Osteoblast (primary cell): ENCODE data around the gene USP4. TPM values are rescaled to one million over a fixed set of nuclear protein-coding genes. Genes with fewer than 3 reads are reported as not detected.

Experiments used
- DNase-seq: peaks from one replicate; pipeline ENCODE4 v3.0.0; 2011; ENCODE audit warnings: low spot score, mixed read lengths; ENCODE audit not compliant: insufficient read length; ENCODE audit errors: missing footprints
- H2AFZ ChIP-seq: 2 replicates; pipeline ENCODE4 v1.6.0; 2011; ENCODE audit warnings: mild to moderate bottlenecking, low read length
- H3K27ac ChIP-seq: 2 replicates; pipeline ENCODE4 v1.5.1; 2011; ENCODE audit warnings: mild to moderate bottlenecking, low read depth, low read length, moderate library complexity
- H3K27me3 ChIP-seq: 2 replicates; pipeline ENCODE4 v1.6.0; 2012; ENCODE audit warnings: mild to moderate bottlenecking, control low read depth, inconsistent platforms, low read length, moderate library complexity; ENCODE audit not compliant: insufficient read depth
- H3K36me3 ChIP-seq: 2 replicates; pipeline ENCODE4 v1.5.1; 2011; ENCODE audit warnings: mild to moderate bottlenecking, low read length, control low read depth, moderate library complexity; ENCODE audit not compliant: insufficient read depth
- H3K4me1 ChIP-seq: 2 replicates; pipeline ENCODE4 v1.5.1; 2011; ENCODE audit warnings: mild to moderate bottlenecking, low read length, control low read depth, moderate library complexity; ENCODE audit not compliant: insufficient read depth
- H3K4me2 ChIP-seq: 2 replicates; pipeline ENCODE4 v1.6.0; 2011; ENCODE audit warnings: mild to moderate bottlenecking, low read length; ENCODE audit not compliant: insufficient read depth
- H3K4me3 ChIP-seq: fragments of 200-600 bp; sonication (generic); 3 replicates; pipeline ENCODE4 v1.5.1; 2012; ENCODE audit warnings: mild to moderate bottlenecking, low read length, inconsistent platforms; ENCODE audit not compliant: insufficient read depth
- H3K79me2 ChIP-seq: 2 replicates; pipeline ENCODE4 v1.6.0; 2012; ENCODE audit warnings: mild to moderate bottlenecking, low read length, control low read depth, inconsistent platforms; ENCODE audit not compliant: insufficient read depth
- H3K9me3 ChIP-seq: 2 replicates; pipeline ENCODE4 v1.5.1; 2011; ENCODE audit warnings: low read depth, low read length, control low read depth
- H4K20me1 ChIP-seq: 2 replicates; pipeline ENCODE4 v1.6.0; 2012; ENCODE audit warnings: mild to moderate bottlenecking, low read length, control low read depth; ENCODE audit not compliant: insufficient read depth
- total RNA-seq: library from RNA; depleted of rRNA; stranded (reverse); fragments of >200 nt; gene quantifications from 2 replicates; pipeline ENCODE4 v1.2.3, GENCODE V29; 2012
- TF ChIP-seq, protein P1 (sequence below): IDR thresholded peaks from 2 replicates; pipeline ENCODE4 v1.5.1; 2011; ENCODE audit warnings: mild to moderate bottlenecking, low read depth, low read length, moderate library complexity; ENCODE audit errors: extremely low read depth

The USP4 gene
- total RNA-seq, 1 donor = 22.1 TPM

- Histone ChIP-seq H4K20me1 (peaks cover 79% of the 10 kb centered on the region), H3K27ac (peak overlapping the region; percentile 15), H3K4me3 (no peak overlapping the region), H3K36me3 (peaks cover 7% of the 10 kb centered on the region), H3K4me2 (no peak overlapping the region), H3K79me2 (peaks cover 97% of the 10 kb centered on the region), H3K4me1 (peaks cover 12% of the 10 kb centered on the region), H3K27me3 (no peaks in the 10 kb centered on the region), H3K9me3 (no peaks in the 10 kb centered on the region), H2AFZ (no peak overlapping the region)
- peak; percentile 65 for DNase-seq
- TF ChIP-seq, protein P1, sequence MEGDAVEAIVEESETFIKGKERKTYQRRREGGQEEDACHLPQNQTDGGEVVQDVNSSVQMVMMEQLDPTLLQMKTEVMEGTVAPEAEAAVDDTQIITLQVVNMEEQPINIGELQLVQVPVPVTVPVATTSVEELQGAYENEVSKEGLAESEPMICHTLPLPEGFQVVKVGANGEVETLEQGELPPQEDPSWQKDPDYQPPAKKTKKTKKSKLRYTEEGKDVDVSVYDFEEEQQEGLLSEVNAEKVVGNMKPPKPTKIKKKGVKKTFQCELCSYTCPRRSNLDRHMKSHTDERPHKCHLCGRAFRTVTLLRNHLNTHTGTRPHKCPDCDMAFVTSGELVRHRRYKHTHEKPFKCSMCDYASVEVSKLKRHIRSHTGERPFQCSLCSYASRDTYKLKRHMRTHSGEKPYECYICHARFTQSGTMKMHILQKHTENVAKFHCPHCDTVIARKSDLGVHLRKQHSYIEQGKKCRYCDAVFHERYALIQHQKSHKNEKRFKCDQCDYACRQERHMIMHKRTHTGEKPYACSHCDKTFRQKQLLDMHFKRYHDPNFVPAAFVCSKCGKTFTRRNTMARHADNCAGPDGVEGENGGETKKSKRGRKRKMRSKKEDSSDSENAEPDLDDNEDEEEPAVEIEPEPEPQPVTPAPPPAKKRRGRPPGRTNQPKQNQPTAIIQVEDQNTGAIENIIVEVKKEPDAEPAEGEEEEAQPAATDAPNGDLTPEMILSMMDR = no peak
Observed at GRCh38 chr3:49387721-49388120, 47.9 kb upstream of the USP4 start.

GRCh38 chr3:49386056-49386756 is 46.4 kb upstream of the USP4 start:
- peaks cover 12% of the 10 kb centered on the region for H3K4me1 ChIP-seq
- H3K27me3 ChIP-seq = no peaks in the 10 kb centered on the region
- H3K36me3 ChIP-seq = peaks cover 7% of the 10 kb centered on the region
- H3K9me3 ChIP-seq = no peaks in the 10 kb centered on the region
- H3K4me3 ChIP-seq = no peak overlapping the region
- TF ChIP-seq, protein P1 = no peak
- no peak for DNase-seq
- no peak overlapping the region for H2AFZ ChIP-seq
- H4K20me1 ChIP-seq = peaks cover 72% of the 10 kb centered on the region
- H3K79me2 ChIP-seq = peaks cover 97% of the 10 kb centered on the region
- no peak overlapping the region for H3K27ac ChIP-seq
- no peak overlapping the region for H3K4me2 ChIP-seq

DNA sequence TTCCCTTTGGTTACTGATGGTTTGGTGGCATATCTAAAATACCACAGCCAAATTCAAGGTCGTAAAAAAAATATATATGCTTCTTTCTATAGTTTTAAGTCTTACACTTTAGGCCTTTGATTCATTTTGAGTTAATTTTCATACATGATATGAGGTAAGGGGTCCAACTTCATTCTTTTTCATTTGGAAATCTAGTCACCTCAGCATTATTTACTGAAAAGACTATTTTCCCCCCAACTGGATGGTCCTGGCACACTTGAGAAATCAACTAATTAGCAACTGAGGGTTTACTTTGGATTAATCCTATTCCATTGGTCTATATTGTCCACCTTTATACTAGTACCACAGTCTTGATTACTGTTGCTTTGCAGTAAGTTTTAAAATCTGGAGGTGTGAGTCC is 45.8 kb upstream of the USP4 start:
- no peak for DNase-seq
- Histone ChIP-seq H3K27me3 (no peaks in the 10 kb centered on the region), H3K4me2 (no peak overlapping the region), H2AFZ (no peak overlapping the region), H4K20me1 (peaks cover 72% of the 10 kb centered on the region), H3K4me1 (peaks cover 12% of the 10 kb centered on the region), H3K9me3 (no peaks in the 10 kb centered on the region), H3K27ac (no peak overlapping the region), H3K36me3 (peaks cover 7% of the 10 kb centered on the region), H3K4me3 (no peak overlapping the region), H3K79me2 (peaks cover 97% of the 10 kb centered on the region)
- TF ChIP-seq, protein P1 = no peak

DNA sequence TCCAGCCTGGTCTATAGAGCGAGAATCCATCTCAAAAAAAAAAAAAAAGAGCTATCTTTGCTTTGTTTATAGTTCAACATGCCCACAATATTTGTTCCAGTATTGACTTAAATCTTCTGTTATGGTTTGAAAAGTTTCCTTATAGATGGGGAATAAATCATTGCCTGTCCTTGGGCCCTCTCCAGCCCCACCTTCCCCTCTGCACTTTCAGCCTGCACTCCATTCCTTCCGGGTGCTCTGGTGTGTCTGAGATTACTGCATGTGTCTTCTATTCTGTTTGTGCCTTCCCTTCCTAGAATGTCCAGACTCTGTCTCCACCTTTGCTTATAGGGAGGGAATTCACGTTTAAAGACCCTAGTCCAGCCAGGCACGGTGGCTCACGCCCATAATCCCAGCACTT is 43.5 kb upstream of the USP4 start:
- no peak for DNase-seq
- H3K27ac ChIP-seq = no peak overlapping the region
- peaks cover 3% of the 10 kb centered on the region for H3K36me3 ChIP-seq
- H2AFZ ChIP-seq = no peak overlapping the region
- peaks cover 97% of the 10 kb centered on the region for H3K79me2 ChIP-seq
- H3K4me1 ChIP-seq = peaks cover 26% of the 10 kb centered on the region
- peaks cover 68% of the 10 kb centered on the region for H4K20me1 ChIP-seq
- TF ChIP-seq, protein P1 = no peak
- no peak overlapping the region for H3K4me3 ChIP-seq
- H3K9me3 ChIP-seq = no peaks in the 10 kb centered on the region
- H3K27me3 ChIP-seq = no peaks in the 10 kb centered on the region
- no peak overlapping the region for H3K4me2 ChIP-seq
